Fibroblast of mammary gland (primary cell): ENCODE data around the gene TTC28.

ENCODE experiments used
- DNase-seq: peaks from one replicate; pipeline ENCODE4 v3.0.0-alpha.2; 2010; ENCODE audit warnings: low read depth
- H3K4me3 ChIP-seq: 2 replicates; pipeline ENCODE4 v1.5.1; 2011; ENCODE audit warnings: low read depth, mild to moderate bottlenecking, low read length, moderate library complexity; ENCODE audit not compliant: control insufficient read depth
- TF ChIP-seq, protein P1 (sequence below): conservative IDR thresholded peaks from 2 replicates; pipeline ENCODE4 v1.5.1; 2011; ENCODE audit warnings: low read depth, low read length, inconsistent platforms; ENCODE audit not compliant: control insufficient read depth, insufficient read depth

The TTC28 gene

DNA sequence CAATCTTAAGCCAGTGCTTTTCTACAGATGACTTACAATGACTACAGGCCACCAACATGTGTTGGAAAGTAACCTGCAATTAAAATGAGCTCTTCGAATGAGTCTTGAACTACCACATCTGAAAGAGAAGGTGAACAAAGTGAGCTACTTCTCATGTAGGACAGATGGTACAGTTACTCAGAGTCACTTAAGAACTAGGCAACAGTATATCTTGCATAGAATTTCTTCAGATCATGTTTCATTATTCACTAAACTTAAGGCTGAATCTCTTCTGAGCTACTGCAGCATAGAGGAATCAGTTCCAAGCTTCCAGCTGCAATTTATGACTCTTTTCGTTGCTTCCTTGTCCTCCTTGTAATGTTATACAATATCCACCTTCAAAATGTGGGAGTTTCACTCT, 270.9 kb downstream of the TTC28 start:
- no peak overlapping the region for H3K4me3 ChIP-seq
- DNase-seq: no peak
- TF ChIP-seq, protein P1, sequence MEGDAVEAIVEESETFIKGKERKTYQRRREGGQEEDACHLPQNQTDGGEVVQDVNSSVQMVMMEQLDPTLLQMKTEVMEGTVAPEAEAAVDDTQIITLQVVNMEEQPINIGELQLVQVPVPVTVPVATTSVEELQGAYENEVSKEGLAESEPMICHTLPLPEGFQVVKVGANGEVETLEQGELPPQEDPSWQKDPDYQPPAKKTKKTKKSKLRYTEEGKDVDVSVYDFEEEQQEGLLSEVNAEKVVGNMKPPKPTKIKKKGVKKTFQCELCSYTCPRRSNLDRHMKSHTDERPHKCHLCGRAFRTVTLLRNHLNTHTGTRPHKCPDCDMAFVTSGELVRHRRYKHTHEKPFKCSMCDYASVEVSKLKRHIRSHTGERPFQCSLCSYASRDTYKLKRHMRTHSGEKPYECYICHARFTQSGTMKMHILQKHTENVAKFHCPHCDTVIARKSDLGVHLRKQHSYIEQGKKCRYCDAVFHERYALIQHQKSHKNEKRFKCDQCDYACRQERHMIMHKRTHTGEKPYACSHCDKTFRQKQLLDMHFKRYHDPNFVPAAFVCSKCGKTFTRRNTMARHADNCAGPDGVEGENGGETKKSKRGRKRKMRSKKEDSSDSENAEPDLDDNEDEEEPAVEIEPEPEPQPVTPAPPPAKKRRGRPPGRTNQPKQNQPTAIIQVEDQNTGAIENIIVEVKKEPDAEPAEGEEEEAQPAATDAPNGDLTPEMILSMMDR: no peak

DNA sequence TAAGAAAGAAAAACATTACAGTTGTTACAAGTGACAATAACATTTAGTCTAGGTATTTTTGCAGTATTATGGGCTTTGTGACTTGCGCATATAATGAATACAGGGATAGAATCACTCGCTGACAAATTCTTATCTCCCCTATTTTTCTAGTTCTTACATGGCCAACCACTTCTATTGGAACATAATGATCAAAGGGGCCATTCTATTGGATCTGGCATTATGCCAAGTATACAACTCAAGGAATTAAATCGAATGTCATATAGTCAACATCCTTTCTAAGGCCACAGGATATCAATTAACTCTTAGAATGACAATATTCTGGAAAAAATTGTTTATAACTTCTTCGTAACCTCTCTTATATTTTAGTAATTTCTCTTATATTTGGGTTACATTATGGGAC, 272.0 kb downstream of the TTC28 start:
- TF ChIP-seq, protein P1: no peak
- no peak overlapping the region for H3K4me3 ChIP-seq

GRCh38 chr22:28406246-28406645, 273.4 kb downstream of the TTC28 start:
- TF ChIP-seq, protein P1: no peak

More for the DNA sequence above, 272.0 kb downstream of the TTC28 start:
- no peak for DNase-seq

DNA sequence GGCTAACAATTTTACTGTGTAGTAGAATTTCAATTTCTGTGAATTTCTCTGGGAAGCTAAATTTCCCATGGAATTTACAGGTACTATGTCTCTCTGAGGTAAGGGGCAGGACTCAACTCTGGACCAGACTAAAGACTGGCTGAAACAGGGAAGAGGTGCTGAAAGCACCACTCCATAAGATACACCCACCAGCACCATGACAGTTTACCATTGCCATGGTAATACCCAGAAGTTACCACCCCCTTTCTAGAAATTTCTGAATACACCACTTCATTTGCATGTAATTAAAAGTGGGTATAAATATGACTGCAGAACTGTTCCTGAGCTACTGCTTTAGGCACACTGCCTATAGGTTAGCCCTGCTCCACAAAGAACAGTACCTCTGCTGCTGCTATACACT, 274.1 kb downstream of the TTC28 start:
- H3K4me3 ChIP-seq: no peak overlapping the region
- TF ChIP-seq, protein P1: no peak

More at GRCh38 chr22:28406246-28406645, 273.4 kb downstream of the TTC28 start:
- no peak overlapping the region for H3K4me3 ChIP-seq
- DNase-seq: no peak

GRCh38 chr22:28402539-28402938, 277.1 kb downstream of the TTC28 start:
- TF ChIP-seq, protein P1: no peak
- DNase-seq: no peak
- H3K4me3 ChIP-seq: no peak overlapping the region

More for the DNA sequence above, 274.1 kb downstream of the TTC28 start:
- no peak for DNase-seq

- no peak for DNase-seq
- TF ChIP-seq, protein P1: no peak
- no peak overlapping the region for H3K4me3 ChIP-seq
These were observed 277.6 kb downstream of the TTC28 start for GRCh38 chr22:28402060-28402459.

DNA sequence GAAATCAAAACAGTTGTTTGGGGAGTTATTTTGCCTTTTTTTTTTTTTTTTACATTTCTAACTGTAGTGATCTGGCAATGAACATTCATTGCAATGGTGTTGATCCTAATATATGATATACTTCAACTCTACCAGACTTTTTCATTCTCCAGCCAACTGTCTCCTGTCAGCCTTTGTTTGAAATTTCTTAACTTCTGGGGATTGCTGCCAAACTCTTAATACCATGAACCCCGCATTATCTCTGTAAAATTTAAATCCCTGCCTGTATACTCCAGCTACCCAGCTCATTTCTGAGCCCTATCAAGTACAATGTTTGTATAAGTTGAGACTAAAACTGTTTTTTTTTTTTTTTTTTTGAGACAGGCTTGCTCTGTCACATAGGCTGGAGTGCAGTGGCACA, 280.7 kb downstream of the TTC28 start:
- DNase-seq: no peak
- no peak overlapping the region for H3K4me3 ChIP-seq
- TF ChIP-seq, protein P1: no peak
